PC-9 (cell line): Measurements from ENCODE around the gene SMIM5.

Source experiments
- CTCF ChIP-seq: fragments of 200-600 bp; sonication (generic); conservative IDR thresholded peaks from 2 replicates; pipeline ENCODE4 v1.6.1; 2017; ENCODE audit warnings: mixed run types, antibody characterized with exemption, mild to moderate bottlenecking, moderate library complexity
- EZH2 ChIP-seq: fragments of 200-600 bp; sonication (generic); IDR thresholded peaks from 2 replicates; pipeline ENCODE4 v1.8.0; 2017; ENCODE audit warnings: antibody characterized with exemption, low read depth

GRCh38 chr17:75684924-75685323, 51.7 kb downstream of the SMIM5 start:
- TF ChIP-seq CTCF (no peak), EZH2 (no peak)
